Left renal pelvis (tissue), 4 donors: ENCODE measurements around the gene STEAP2. TPM values are rescaled to one million over a fixed set of nuclear protein-coding genes. Genes with fewer than 3 reads are reported as not detected.

Experiments
- DNase-seq, 4 donors: peaks; one replicate each; pipeline ENCODE4 v3.0.0-alpha.2; 2013; ENCODE audit warnings: low read depth in 4 of 4, low spot score in 3 of 4
- polyA plus RNA-seq, 4 donors: library from polyadenylated mRNA; unstranded; fragments of 120-200 nt; gene quantifications; one replicate each; pipeline ENCODE4 v1.2.1, GENCODE V29; 2013; ENCODE audit not compliant: insufficient read length in 4 of 4

Gene STEAP2
- polyA plus RNA-seq, 4 donors: 2.4 to 17.3 (median 13.3) TPM

- no peak for DNase-seq
Measured at GRCh38 chr7:90192876-90193750, 18.4 kb upstream of the STEAP2 start.

GRCh38 chr7:90194911-90195809, 16.4 kb upstream of the STEAP2 start:
- DNase-seq: no peak

- no peak for DNase-seq
Measured at GRCh38 chr7:90201500-90202195, 9.9 kb upstream of the STEAP2 start.

GRCh38 chr7:90207956-90208355, 3.6 kb upstream of the STEAP2 start:
- DNase-seq: no peak

GRCh38 chr7:90209776-90210175, 1.8 kb upstream of the STEAP2 start:
- no peak for DNase-seq

- DNase-seq: no peak
Measured at GRCh38 chr7:90210475-90210874, 1.1 kb upstream of the STEAP2 start.

GRCh38 chr7:90210981-90211380, 559 bp upstream of the STEAP2 start:
- peak in 1 of 4 donors; percentile 23 for DNase-seq

GRCh38 chr7:90212149-90212495, 582 bp downstream of the STEAP2 start:
- peak in 1 of 4 donors; percentile 18 for DNase-seq

GRCh38 chr7:90213521-90213920, 2.0 kb downstream of the STEAP2 start:
- DNase-seq: no peak

GRCh38 chr7:90216080-90216674, 4.6 kb downstream of the STEAP2 start:
- DNase-seq: no peak

GRCh38 chr7:90216771-90217170, 5.2 kb downstream of the STEAP2 start:
- no peak for DNase-seq

GRCh38 chr7:90222390-90222789, 10.8 kb downstream of the STEAP2 start:
- no peak for DNase-seq

- no peak for DNase-seq
Measured at GRCh38 chr7:90222811-90223725, 11.5 kb downstream of the STEAP2 start.

GRCh38 chr7:90224195-90224594, 12.7 kb downstream of the STEAP2 start:
- DNase-seq: no peak

- DNase-seq: no peak
Measured at GRCh38 chr7:90225181-90225580, 13.6 kb downstream of the STEAP2 start.

GRCh38 chr7:90225601-90226000, 14.1 kb downstream of the STEAP2 start:
- no peak for DNase-seq

- DNase-seq: no peak
Measured at GRCh38 chr7:90227259-90227658, 15.7 kb downstream of the STEAP2 start.

GRCh38 chr7:90229682-90230081, 18.1 kb downstream of the STEAP2 start:
- no peak for DNase-seq

- DNase-seq: no peak
Measured at GRCh38 chr7:90230834-90231233, 19.3 kb downstream of the STEAP2 start.

- no peak for DNase-seq
Measured at GRCh38 chr7:90231304-90231703, 19.8 kb downstream of the STEAP2 start.
